SH-SY5Y (cell line): ENCODE measurements around the gene LAMA3.

Source experiments
- GATA2 ChIP-seq: IDR thresholded peaks from 2 replicates; pipeline ENCODE4 v1.6.1; 2011; ENCODE audit warnings: mild to moderate bottlenecking, low read depth, low read length
- GATA3 ChIP-seq: IDR thresholded peaks from 2 replicates; pipeline ENCODE4 v1.6.1; 2011; ENCODE audit warnings: low read depth, mild to moderate bottlenecking, low read length, moderate library complexity

DNA sequence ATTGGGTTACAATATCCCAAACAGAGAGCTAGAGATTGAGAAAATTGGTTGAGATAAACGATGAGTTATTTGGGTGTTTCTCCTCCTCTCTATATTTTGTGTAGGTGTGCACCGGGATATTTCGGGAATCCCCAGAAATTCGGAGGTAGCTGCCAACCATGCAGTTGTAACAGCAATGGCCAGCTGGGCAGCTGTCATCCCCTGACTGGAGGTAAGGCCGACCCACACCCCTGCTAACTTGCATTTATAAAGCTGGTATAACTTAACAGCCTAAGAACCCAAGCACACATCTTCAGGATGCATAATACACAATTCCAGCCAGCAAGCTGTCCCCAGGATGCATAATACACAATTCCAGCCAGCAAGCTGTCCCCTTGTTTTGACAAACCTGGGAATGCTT, 200.7 kb downstream of the LAMA3 start:
- TF ChIP-seq GATA2 (no peak), GATA3 (no peak)
